NAMALWA (cell line): ENCODE measurements around the gene THOP1.
A peak's percentile ranks its signal among the peaks of the same experiment; 100 is the strongest.
"Not testable (repeated sequence)": the region's sequence is repeated elsewhere in the genome, so short reads cannot be mapped to it uniquely, and the experiment has no call there.

Experiments used
- DNase-seq: peaks from one replicate; pipeline ENCODE4 v3.0.0-alpha.2; 2015; ENCODE audit warnings: low spot score

Gene THOP1

GRCh38 chr19:2817237-2817829, 32.0 kb downstream of the THOP1 start:
- not testable (repeated sequence) for DNase-seq

- peak; percentile 97 for DNase-seq
Observed at GRCh38 chr19:2819540-2820111, 34.3 kb downstream of the THOP1 start, which contains the start of gene ZNF554. Gene ZNF554, plus strand, starts transcription at chr19:2819868. Its CDS starts 204 bp downstream, at chr19:2820072.

- DNase-seq: peak; percentile 57
Observed at GRCh38 chr19:2820112-2820702, 34.9 kb downstream of the THOP1 start.

- no peak for DNase-seq
Observed at GRCh38 chr19:2822846-2823245, 37.5 kb downstream of the THOP1 start.

- no peak for DNase-seq
Observed at GRCh38 chr19:2823646-2824045, 38.3 kb downstream of the THOP1 start.

GRCh38 chr19:2824129-2824528, 38.8 kb downstream of the THOP1 start:
- DNase-seq: no peak

GRCh38 chr19:2827022-2827421, 41.7 kb downstream of the THOP1 start:
- DNase-seq: no peak

- DNase-seq: no peak
Observed at GRCh38 chr19:2827840-2828489, 42.7 kb downstream of the THOP1 start.

- DNase-seq: no peak
Observed at GRCh38 chr19:2834294-2834871, 49.1 kb downstream of the THOP1 start.

- no peak for DNase-seq
Observed at GRCh38 chr19:2837430-2837829, 52.1 kb downstream of the THOP1 start.

GRCh38 chr19:2840794-2841791, 55.8 kb downstream of the THOP1 start, which contains the start of gene ZNF555:
Gene ZNF555, plus strand, starts transcription at chr19:2841475. Its CDS starts 98 bp downstream, at chr19:2841573.
- peak; percentile 98 for DNase-seq

- DNase-seq: no peak
Observed at GRCh38 chr19:2841855-2842574, 56.7 kb downstream of the THOP1 start.

GRCh38 chr19:2845107-2845506, 59.8 kb downstream of the THOP1 start:
- no peak for DNase-seq

- no peak for DNase-seq
Observed at GRCh38 chr19:2846180-2846894, 61.0 kb downstream of the THOP1 start.

GRCh38 chr19:2847507-2847906, 62.2 kb downstream of the THOP1 start:
- DNase-seq: no peak

GRCh38 chr19:2848616-2849015, 63.3 kb downstream of the THOP1 start:
- no peak for DNase-seq

GRCh38 chr19:2850256-2850925, 65.1 kb downstream of the THOP1 start:
- DNase-seq: no peak

- DNase-seq: no peak
Observed at GRCh38 chr19:2852598-2852997, 67.3 kb downstream of the THOP1 start.

- no peak for DNase-seq
Observed at GRCh38 chr19:2853015-2853606, 67.8 kb downstream of the THOP1 start.
